Measurements from ENCODE around the gene ITGBL1. TPM values are rescaled to one million over a fixed set of nuclear protein-coding genes. Genes with fewer than 3 reads are reported as not detected.

ITGBL1 gene
- total RNA-seq, 1 donor from 2014 or later: 5.1 TPM

DNA sequence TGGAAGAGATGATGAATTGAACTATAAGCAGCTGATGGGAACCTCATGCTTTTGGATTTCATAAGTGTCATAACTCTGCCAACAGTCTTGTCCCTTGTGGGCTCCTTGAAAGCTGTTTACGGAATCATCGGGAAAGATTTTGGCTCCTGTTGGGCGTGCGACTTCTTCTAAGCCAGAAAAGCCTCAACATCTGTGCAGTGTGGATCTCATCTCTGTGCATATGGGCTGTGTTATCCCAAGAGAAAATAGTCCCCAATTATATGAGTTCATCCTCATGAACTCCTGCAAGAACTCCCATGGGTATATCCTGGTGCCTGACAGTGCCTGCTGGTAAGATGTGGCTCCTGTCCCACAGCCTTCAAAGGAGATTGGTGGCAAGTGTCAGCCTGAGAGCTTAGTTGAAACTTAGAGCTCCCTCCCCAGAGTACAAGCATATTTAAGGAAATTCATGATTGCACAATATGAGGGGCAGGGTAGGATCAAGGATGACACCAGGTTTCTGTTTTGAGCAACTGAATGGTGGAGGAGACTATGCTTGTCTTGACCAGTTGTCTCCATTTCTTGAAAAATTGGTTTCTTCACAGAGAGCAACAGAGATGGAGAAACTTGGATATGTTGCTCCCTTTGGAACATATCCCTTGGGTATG is 243.5 kb downstream of the ITGBL1 start:
- DNase-seq (ENCODE audit: low spot score): no peak

DNA sequence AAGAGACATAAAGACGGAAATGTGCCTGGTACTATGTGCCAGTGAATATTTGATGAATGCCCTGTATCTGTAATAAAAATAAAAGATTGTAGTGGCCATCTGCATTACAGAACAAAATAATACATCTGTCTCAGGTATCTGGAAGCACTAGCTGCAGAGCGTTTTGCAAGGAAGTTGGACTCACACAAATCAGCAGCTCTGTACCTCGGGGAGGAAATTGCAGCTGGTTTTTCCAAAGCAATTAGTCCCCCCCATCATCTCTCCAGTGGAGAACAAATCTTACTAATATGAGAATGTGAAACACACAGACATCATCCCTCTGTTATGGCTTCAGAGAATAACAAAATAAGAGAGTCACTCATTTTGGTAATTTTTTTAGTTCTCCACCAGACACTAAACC is 245.3 kb downstream of the ITGBL1 start:
- no peak for DNase-seq (ENCODE audit: low spot score)

DNA sequence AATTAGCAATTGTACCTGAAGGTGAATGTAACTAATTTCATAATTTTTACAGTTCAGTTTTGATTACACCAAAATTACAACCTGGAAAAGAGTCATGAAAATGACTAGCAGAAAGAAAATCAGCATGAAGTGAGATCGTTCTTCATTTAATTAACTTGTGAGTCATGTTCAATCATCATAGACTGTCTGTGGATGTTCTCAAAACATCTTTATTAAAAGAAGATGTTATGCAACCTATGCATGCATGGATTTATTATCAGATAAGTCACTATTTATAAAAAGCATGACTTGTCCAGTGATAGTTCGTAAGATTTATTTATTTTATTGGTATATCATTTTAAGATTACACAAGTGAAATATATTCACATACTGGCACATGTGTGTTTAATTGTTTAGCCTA is 245.9 kb downstream of the ITGBL1 start:
- DNase-seq (ENCODE audit: low spot score): no peak

DNA sequence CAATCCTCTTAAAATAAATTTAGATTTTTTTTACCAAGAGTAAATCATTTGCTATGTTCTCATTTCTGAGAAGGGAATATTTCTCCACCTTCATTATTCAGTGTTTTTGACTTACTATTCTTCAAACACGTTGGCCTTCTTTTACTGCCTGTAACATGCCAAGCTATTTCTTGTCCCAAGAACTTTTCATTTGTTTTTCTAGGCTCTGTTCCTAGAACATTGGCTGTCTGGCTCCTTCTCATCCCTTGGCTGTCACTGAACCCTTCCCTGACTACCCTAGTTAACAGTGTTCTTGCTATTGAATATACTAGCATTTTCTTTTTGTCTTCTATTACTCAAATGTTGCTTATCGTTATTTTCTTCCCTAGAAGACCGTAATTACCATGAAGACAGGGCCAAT is 248.1 kb downstream of the ITGBL1 start:
- peak; percentile 2 for DNase-seq (ENCODE audit: low spot score)

- no peak for DNase-seq (ENCODE audit: low spot score)
Measured at GRCh38 chr13:101703081-101703480, 250.6 kb downstream of the ITGBL1 start.

DNA sequence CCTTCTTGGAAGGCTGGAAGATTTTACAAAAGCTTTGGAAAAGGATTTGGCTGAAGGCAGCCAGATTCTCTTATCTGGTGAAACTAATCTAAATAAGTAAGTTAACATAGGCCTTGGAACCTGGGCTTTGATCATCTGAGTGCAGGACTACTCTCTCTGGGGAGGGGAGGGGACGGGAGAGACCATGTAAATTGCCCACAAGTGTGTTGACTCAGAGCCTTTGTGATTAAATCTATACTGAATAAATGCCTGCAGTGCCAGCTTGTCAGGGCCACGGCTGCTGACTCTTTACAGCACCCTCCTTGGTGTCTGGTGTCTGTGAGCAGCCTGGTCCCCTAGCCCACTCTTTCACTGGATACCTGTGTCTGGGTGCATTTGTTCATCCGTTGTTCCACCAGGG is 251.4 kb downstream of the ITGBL1 start:
- no peak for DNase-seq (ENCODE audit: low spot score)

DNA sequence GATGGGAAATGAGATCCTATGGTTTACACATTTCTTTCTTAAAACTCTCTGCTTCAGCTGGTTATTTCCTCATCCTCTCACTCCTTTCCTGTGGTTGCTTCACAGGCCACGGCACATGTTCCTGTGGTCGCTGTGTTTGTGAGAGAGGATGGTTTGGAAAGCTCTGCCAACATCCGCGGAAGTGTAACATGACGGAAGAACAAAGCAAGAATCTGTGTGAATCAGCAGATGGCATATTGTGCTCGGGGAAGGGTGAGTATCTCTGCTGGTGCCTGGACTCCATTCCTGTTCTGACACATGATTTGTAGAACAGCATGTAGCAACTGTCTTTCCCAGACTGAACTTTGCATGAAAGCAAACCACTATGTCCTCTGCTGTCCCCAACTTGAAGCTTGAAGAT is 254.2 kb downstream of the ITGBL1 start:
- no peak for DNase-seq (ENCODE audit: low spot score)

- DNase-seq (ENCODE audit: low spot score): no peak
Measured at GRCh38 chr13:101707659-101708058, 255.2 kb downstream of the ITGBL1 start.

- DNase-seq (ENCODE audit: low spot score): no peak
Measured at GRCh38 chr13:101708115-101708514, 255.6 kb downstream of the ITGBL1 start.

GRCh38 chr13:101709952-101710351 is 257.5 kb downstream of the ITGBL1 start:
- DNase-seq (ENCODE audit: low spot score): no peak

DNA sequence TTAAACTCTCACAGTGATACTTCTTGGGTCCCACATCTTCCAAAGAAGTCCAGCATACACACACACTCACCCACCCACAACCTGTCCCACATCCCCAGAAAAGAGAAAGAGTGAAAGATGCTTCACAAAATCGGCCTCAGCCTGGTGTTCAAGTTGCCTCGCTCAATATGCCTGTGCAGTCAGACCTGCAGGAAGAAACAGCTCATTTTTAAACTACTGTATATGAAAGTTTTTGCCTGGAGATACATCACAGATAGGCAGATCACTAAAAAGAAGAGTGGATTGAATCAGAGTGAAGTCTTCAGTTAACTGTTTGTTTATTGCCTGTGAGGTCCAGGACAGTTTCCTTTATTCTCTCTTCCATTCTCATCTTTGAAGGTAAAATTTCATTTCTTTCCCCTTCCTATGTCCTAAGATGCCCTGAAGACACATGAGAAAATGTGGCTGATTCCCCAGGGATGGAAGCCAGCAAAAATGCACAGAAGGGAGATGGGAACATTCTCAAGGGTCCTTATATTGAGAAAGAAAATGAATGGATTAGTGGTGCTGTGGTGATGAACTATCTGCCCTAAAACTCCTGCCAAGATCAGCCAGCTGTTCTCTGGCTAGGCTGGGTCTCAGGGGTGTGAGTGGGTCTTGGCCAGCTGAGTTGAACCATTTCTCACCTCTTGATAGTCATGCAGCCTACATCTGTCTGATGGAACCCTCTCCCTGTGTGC is 259.0 kb downstream of the ITGBL1 start:
- DNase-seq (ENCODE audit: low spot score): no peak

DNA sequence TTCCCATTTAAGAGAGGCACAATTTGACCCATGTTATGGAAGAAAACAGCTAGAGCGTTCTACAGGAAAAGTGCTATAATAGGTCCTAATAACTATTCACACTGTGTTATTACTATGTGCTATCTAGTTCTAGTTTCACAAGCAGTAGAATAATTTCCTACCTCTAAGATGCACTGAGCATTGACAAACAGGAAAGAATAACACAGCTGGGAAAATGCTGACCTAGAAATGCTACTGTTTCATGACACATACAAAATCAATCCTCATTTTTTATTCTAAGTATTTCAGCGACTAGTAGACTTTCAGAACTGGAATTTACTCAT is 259.5 kb downstream of the ITGBL1 start:
- no peak for DNase-seq (ENCODE audit: low spot score)

GRCh38 chr13:101714195-101714594 is 261.7 kb downstream of the ITGBL1 start:
- no peak for DNase-seq (ENCODE audit: low spot score)

DNA sequence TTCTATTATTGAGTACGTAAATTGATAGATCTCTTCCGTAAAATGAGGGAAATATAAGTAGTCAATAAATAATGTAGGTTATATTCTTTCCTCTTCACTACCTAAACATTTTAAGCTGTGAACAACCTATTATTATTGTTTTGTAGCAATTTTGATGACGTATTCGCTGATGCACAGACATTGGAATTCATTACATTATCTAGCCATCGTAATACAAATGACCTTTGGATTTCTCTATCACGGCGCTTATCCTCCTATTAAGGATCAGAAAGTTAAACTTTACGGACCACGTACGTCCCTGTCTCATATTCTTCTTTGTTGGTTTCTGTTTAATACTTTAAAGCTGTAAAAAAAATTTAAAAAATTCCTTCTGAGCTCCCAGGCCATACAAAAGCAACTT is 264.9 kb downstream of the ITGBL1 start:
- no peak for DNase-seq (ENCODE audit: low spot score)

GRCh38 chr13:101718496-101718895 is 266.0 kb downstream of the ITGBL1 start:
- DNase-seq (ENCODE audit: low spot score): no peak

- no peak for DNase-seq (ENCODE audit: low spot score)
Measured at GRCh38 chr13:101726681-101727080, 274.2 kb downstream of the ITGBL1 start.

GRCh38 chr13:101727118-101727517 is 274.6 kb downstream of the ITGBL1 start:
- DNase-seq (ENCODE audit: low spot score): no peak

DNA sequence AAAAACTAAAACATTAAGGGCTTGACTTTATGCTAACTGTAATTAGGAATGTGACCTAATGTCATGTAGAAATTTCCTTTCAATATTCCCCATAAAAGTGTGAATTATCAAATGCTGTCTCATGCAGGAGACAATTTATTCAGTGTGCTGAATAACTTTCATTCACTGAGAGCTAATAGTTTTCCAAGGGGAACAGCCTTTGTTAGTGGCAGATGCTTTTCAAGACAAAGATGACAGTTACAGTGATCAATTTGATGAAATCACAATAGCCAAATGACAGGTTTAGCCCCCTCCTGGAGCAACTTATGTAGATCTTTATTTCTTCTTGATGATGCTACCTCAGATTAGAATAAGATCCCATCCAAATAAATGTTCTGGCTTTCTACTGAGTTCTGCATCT is 275.5 kb downstream of the ITGBL1 start:
- no peak for DNase-seq (ENCODE audit: low spot score)

GRCh38 chr13:101728615-101729014 is 276.1 kb downstream of the ITGBL1 start:
- DNase-seq (ENCODE audit: low spot score): no peak

DNA sequence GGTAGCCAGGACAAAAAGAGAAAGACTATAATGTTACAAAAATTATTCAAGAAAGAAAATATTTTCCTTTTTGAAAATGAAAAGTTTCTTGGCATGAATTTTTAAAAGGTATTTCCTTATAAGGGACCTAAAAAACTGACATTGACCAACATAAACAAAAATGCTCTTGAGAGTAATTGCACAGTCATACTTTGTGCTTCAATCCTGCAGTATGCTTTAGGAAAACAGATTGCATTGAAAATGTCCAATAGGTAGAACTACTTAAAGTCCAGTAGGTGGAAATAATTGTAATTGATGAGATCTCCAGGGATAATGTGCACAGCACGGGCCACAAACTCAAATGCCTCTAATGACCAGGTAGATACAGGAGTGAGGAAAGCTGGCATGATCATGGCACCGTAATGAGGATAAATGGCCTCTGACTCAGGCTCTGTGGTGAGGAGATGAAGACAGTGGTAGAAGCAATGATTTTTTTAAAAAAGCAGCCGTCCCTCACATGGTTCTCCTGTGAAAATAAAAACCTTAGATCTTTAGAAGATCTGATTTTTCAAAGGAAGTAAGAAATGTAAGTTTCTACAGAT is 278.0 kb downstream of the ITGBL1 start:
- no peak for DNase-seq (ENCODE audit: low spot score)

DNA sequence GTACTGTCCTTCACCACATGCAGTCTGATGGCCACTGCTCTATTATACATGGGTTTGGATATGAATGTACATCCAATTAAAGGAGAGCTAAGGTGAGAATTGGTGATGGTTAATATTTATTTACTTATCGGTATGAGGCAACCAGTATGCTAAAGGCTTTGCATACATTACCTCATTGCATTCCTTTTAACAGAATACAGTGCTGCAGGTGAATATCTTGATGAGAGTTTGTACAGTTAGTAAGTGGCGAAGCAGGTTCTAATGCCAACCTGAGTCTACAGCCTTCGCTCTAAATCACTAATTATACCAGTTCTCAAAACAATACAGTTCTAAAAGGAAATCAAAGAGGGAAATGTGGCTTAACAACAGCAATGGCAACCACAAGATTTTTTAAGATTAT is 284.1 kb downstream of the ITGBL1 start:
- no peak for DNase-seq (ENCODE audit: low spot score)

DNA sequence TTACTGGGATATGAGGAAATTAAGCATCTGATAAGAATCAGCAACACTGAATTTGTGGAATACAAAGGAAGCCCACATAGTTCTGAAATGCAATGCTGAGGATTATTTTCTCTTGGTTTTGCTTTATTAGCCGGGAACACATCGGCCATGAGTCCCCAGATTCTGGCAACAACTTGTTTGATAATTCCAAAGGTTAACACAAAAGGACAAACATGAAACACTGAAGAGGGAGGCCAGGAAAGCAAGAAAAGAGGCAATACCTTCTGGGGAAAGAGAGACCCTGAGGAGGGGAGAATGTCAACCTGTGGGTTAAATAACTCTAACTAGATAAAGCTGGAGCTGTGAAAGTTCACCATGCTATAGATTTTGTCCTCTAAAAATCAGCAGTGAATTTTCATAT is 285.9 kb downstream of the ITGBL1 start:
- DNase-seq (ENCODE audit: low spot score): no peak

Measured in umbilical cord (tissue), 2 donors.